Sigmoid colon (tissue), 4 donors: Measurements from ENCODE around the gene BCAS1.

Source experiments
- CTCF ChIP-seq, 4 experiments: fragments of 450-650 bp in 3 of 4; fragments of 200-600 bp in 1 of 4; IDR thresholded peaks; one replicate each; pipeline ENCODE4 v1.5.1; 2016 to 2019; ENCODE audit warnings: antibody characterized with exemption in 4 of 4, mild to moderate bottlenecking in 3 of 4, moderate library complexity in 2 of 4
- EP300 ChIP-seq, 4 donors: sonication (generic); formaldehyde crosslinking; IDR thresholded peaks; one replicate each; pipeline ENCODE4 v1.6.1; 2017; ENCODE audit warnings: antibody characterized with exemption in 4 of 4
- POLR2A ChIP-seq, 2 donors: fragments of 450-650 bp; IDR thresholded peaks; one replicate each; pipeline ENCODE4 v1.6.1; 2016; ENCODE audit warnings: antibody characterized with exemption in 2 of 2, mild to moderate bottlenecking in 2 of 2, moderate library complexity in 2 of 2
- POLR2AphosphoS5 ChIP-seq, 4 donors: sonication (generic); formaldehyde crosslinking; IDR thresholded peaks; one replicate each; pipeline ENCODE4 v1.6.1; 2017; ENCODE audit warnings: antibody characterized with exemption in 4 of 4

GRCh38 chr20:53935344-53936084, 134.9 kb downstream of the BCAS1 start:
- TF ChIP-seq EP300 (IDR thresholded peaks at IDR 0.05), result no peak
- no peak for TF ChIP-seq CTCF (IDR thresholded peaks at IDR 0.05)
- no peak for TF ChIP-seq POLR2AphosphoS5 (IDR thresholded peaks at IDR 0.05)
- no peak for TF ChIP-seq POLR2A (IDR thresholded peaks at IDR 0.05)
